PC-9 (cell line): Measurements from ENCODE around the gene MPP2.

Source experiments
- CTCF ChIP-seq: fragments of 200-600 bp; sonication (generic); conservative IDR thresholded peaks from 2 replicates; pipeline ENCODE4 v1.6.1; 2017; ENCODE audit warnings: mixed run types, antibody characterized with exemption, mild to moderate bottlenecking, moderate library complexity
- EZH2 ChIP-seq: fragments of 200-600 bp; sonication (generic); IDR thresholded peaks from 2 replicates; pipeline ENCODE4 v1.8.0; 2017; ENCODE audit warnings: antibody characterized with exemption, low read depth

GRCh38 chr17:43879723-43880419 lies 27.5 kb downstream of the MPP2 start:
- TF ChIP-seq CTCF (no peak), EZH2 (no peak)
